GM23338 (cell line): Measurements from ENCODE around the gene FGGY. TPM values are rescaled to one million over a fixed set of nuclear protein-coding genes. Genes with fewer than 3 reads are reported as not detected.

Source experiments
- ATAC-seq: fragments of 200-7000 bp; cut with Tn5 transposase; 3 replicates; pipeline ENCODE4 v1.9.1; 2020
- DNase-seq: peaks from one replicate; pipeline ENCODE4 v3.0.0-alpha.2; 2015; ENCODE audit warnings: low spot score
- H2AFZ ChIP-seq: fragments of 200-600 bp; sonication (generic); 2 replicates; pipeline ENCODE4 v1.8.0; 2016; ENCODE audit warnings: antibody characterized with exemption, mild to moderate bottlenecking, moderate library complexity
- H3F3A ChIP-seq: fragments of 200-600 bp; sonication (generic); replicated peaks from 2 replicates; pipeline ENCODE4 v1.8.0; 2017; ENCODE audit warnings: antibody characterized with exemption, mixed run types, low read depth
- H3K27ac ChIP-seq: fragments of 200-600 bp; sonication (generic); 2 replicates; pipeline ENCODE4 v1.6.1; 2016; ENCODE audit warnings: low read depth
- H3K27me3 ChIP-seq: fragments of 200-600 bp; sonication (generic); 2 replicates; pipeline ENCODE4 v1.8.0; 2016; ENCODE audit warnings: mild to moderate bottlenecking, mixed run types, moderate library complexity; ENCODE audit not compliant: insufficient read depth
- H3K36me3 ChIP-seq: fragments of 200-600 bp; sonication (generic); 2 replicates; pipeline ENCODE4 v1.8.0; 2016; ENCODE audit warnings: mild to moderate bottlenecking; ENCODE audit not compliant: insufficient read depth
- H3K4me1 ChIP-seq: fragments of 200-600 bp; sonication (generic); 2 replicates; pipeline ENCODE4 v1.8.0; 2016; ENCODE audit warnings: mild to moderate bottlenecking, moderate library complexity; ENCODE audit not compliant: insufficient read depth
- H3K4me2 ChIP-seq: fragments of 200-600 bp; sonication (generic); 2 replicates; pipeline ENCODE4 v1.7.1; 2017; ENCODE audit warnings: mixed run types
- H3K4me3 ChIP-seq: fragments of 200-600 bp; sonication (generic); 2 replicates; pipeline ENCODE4 v1.6.1; 2016; ENCODE audit warnings: mixed run types
- H3K79me2 ChIP-seq: fragments of 200-600 bp; sonication (generic); replicated peaks from 2 replicates; pipeline ENCODE4 v1.8.0; 2017; ENCODE audit warnings: mild to moderate bottlenecking; ENCODE audit not compliant: insufficient read depth
- H3K9me2 ChIP-seq: fragments of 200-600 bp; sonication (generic); 2 replicates; pipeline ENCODE4 v1.8.0; 2017; ENCODE audit not compliant: insufficient read depth
- H4K20me1 ChIP-seq: fragments of 200-600 bp; sonication (generic); replicated peaks from 2 replicates; pipeline ENCODE4 v1.8.0; 2017; ENCODE audit warnings: mild to moderate bottlenecking; ENCODE audit not compliant: insufficient read depth
- H3K27ac Mint-ChIP-seq: 2 replicates; pipeline ENCODE4 v1.8.0; 2020; ENCODE audit warnings: inconsistent platforms, mild to moderate bottlenecking, moderate library complexity, mixed read lengths
- H3K27me3 Mint-ChIP-seq: 3 replicates; pipeline ENCODE4 v1.8.0; 2022; ENCODE audit warnings: low read depth, mild to moderate bottlenecking, moderate library complexity, mixed read lengths, inconsistent platforms; ENCODE audit not compliant: insufficient read depth, poor library complexity
- H3K36me3 Mint-ChIP-seq: 3 replicates; pipeline ENCODE4 v1.8.0; 2021; ENCODE audit warnings: low read depth, mild to moderate bottlenecking, inconsistent platforms, moderate library complexity, mixed read lengths
- H3K4me1 Mint-ChIP-seq: 3 replicates; pipeline ENCODE4 v1.8.0; 2020; ENCODE audit warnings: mild to moderate bottlenecking, inconsistent platforms, mixed read lengths
- H3K4me3 Mint-ChIP-seq: 3 replicates; pipeline ENCODE4 v1.8.0; 2021; ENCODE audit warnings: moderate library complexity, mild to moderate bottlenecking, inconsistent platforms, mixed read lengths
- H3K9me3 Mint-ChIP-seq: 3 replicates; pipeline ENCODE4 v1.8.0; 2020; ENCODE audit warnings: moderate library complexity, mild to moderate bottlenecking, inconsistent platforms, mixed read lengths
- CREB1 ChIP-seq: fragments of 250-450 bp; sonication (Bioruptor Pico); IDR thresholded peaks from 2 replicates; pipeline ENCODE4 v1.5.0; 2020; ENCODE audit warnings: low read depth, mild to moderate bottlenecking, moderate library complexity
- EZH2 ChIP-seq: fragments of 200-600 bp; sonication (generic); IDR thresholded peaks from one replicate; pipeline ENCODE4 v1.8.0; 2017; ENCODE audit warnings: antibody characterized with exemption, mild to moderate bottlenecking, low read depth; ENCODE audit not compliant: unreplicated experiment
- EZH2phosphoT487 ChIP-seq: fragments of 200-600 bp; sonication (generic); IDR thresholded peaks from one replicate; pipeline ENCODE4 v1.8.1; 2018; ENCODE audit warnings: antibody characterized with exemption; ENCODE audit not compliant: unreplicated experiment
- JUNB ChIP-seq: IDR thresholded peaks from one replicate; pipeline ENCODE4 v1.6.1; 2016; ENCODE audit warnings: antibody characterized with exemption; ENCODE audit not compliant: unreplicated experiment
- NANOG ChIP-seq: IDR thresholded peaks from 2 replicates; pipeline ENCODE4 v1.6.1; 2016; ENCODE audit warnings: antibody characterized with exemption, borderline replicate concordance
- POLR2AphosphoS5 ChIP-seq: IDR thresholded peaks from 2 replicates; pipeline ENCODE4 v1.6.1; 2016; ENCODE audit warnings: antibody characterized with exemption, low read depth
- REST ChIP-seq: IDR thresholded peaks from one replicate; pipeline ENCODE4 v1.6.1; 2018; ENCODE audit warnings: antibody characterized with exemption; ENCODE audit not compliant: unreplicated experiment
- STAT1 ChIP-seq: IDR thresholded peaks from one replicate; pipeline ENCODE4 v1.6.1; 2016; ENCODE audit warnings: antibody characterized with exemption; ENCODE audit not compliant: unreplicated experiment
- ZNF114 ChIP-seq: fragments of 250-450 bp; sonication (Bioruptor Pico); IDR thresholded peaks from 2 replicates; pipeline ENCODE4 v1.5.0; 2020; ENCODE audit warnings: mild to moderate bottlenecking, moderate library complexity
- ZNF331 ChIP-seq: fragments of 250-450 bp; sonication (Bioruptor Pico); IDR thresholded peaks from 2 replicates; pipeline ENCODE4 v1.5.0; 2020; ENCODE audit warnings: low read depth, mild to moderate bottlenecking, moderate library complexity
- polyA plus RNA-seq: library from polyadenylated mRNA; unstranded; fragments of >200 nt; fragmentation: Nextera tagmentation; extraction: Ambion mirVana; gene quantifications from 2 replicates; pipeline ENCODE4 v1.2.1, GENCODE V29; 2016
- total RNA-seq: library from RNA; depleted of rRNA; stranded (reverse); fragments of >200 nt; shearing (Covaris generic); gene quantifications from 2 replicates; pipeline ENCODE4 v1.2.3, GENCODE V29; 2014
- TF ChIP-seq, protein P1 (sequence below), 2 experiments: fragments of 200-600 bp in 1 of 2; sonication (generic) in 1 of 2; conservative IDR thresholded peaks; 2 replicates each; pipeline versions ENCODE4 v1.5.1 to v1.6.1; 2016 to 2017; ENCODE audit warnings: antibody characterized with exemption in 2 of 2, low read depth in 2 of 2, mild to moderate bottlenecking in 2 of 2, moderate library complexity in 1 of 2

FGGY gene
- total and polyA plus RNA-seq, 2 experiments from 2014 or later, result 10.9 to 21.4 TPM

GRCh38 chr1:59718064-59718988 is 421.4 kb downstream of the FGGY start:
- Histone ChIP-seq H3K27ac (no peak overlapping the region), H3K27me3 (no peaks in the 10 kb centered on the region), H3K4me1 (peaks cover 9% of the 10 kb centered on the region), H3K4me2 (no peak overlapping the region), H2AFZ (no peak overlapping the region), H4K20me1 (no peaks in the 10 kb centered on the region), H3K4me3 (no peak overlapping the region), H3F3A (no peaks in the 10 kb centered on the region), H3K36me3 (no peaks in the 10 kb centered on the region), H3K9me2 (0 out of 2 replicates have a peak, but pooled peaks cover 5% of the 10 kb centered on the region), H3K79me2 (no peaks in the 10 kb centered on the region)
- ATAC-seq (no peak), DNase-seq (peak; percentile 55)
- peaks cover 10% of the 10 kb centered on the region for H3K36me3 Mint-ChIP-seq
- TF ChIP-seq EZH2phosphoT487, result no peak
- TF ChIP-seq, protein P1, sequence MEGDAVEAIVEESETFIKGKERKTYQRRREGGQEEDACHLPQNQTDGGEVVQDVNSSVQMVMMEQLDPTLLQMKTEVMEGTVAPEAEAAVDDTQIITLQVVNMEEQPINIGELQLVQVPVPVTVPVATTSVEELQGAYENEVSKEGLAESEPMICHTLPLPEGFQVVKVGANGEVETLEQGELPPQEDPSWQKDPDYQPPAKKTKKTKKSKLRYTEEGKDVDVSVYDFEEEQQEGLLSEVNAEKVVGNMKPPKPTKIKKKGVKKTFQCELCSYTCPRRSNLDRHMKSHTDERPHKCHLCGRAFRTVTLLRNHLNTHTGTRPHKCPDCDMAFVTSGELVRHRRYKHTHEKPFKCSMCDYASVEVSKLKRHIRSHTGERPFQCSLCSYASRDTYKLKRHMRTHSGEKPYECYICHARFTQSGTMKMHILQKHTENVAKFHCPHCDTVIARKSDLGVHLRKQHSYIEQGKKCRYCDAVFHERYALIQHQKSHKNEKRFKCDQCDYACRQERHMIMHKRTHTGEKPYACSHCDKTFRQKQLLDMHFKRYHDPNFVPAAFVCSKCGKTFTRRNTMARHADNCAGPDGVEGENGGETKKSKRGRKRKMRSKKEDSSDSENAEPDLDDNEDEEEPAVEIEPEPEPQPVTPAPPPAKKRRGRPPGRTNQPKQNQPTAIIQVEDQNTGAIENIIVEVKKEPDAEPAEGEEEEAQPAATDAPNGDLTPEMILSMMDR (conservative IDR thresholded peaks at IDR 0.05; ENCODE audit: low read depth in 2 of 2), result peak; percentile 56 to 73
- TF ChIP-seq EZH2, result no peak
- peaks cover 14% of the 10 kb centered on the region for H3K9me3 Mint-ChIP-seq
- peaks cover 19% of the 10 kb centered on the region for H3K4me1 Mint-ChIP-seq
- peaks cover 3% of the 10 kb centered on the region for H3K27me3 Mint-ChIP-seq
- H3K4me3 Mint-ChIP-seq, result no peak overlapping the region
- H3K27ac Mint-ChIP-seq, result no peak overlapping the region

DNA sequence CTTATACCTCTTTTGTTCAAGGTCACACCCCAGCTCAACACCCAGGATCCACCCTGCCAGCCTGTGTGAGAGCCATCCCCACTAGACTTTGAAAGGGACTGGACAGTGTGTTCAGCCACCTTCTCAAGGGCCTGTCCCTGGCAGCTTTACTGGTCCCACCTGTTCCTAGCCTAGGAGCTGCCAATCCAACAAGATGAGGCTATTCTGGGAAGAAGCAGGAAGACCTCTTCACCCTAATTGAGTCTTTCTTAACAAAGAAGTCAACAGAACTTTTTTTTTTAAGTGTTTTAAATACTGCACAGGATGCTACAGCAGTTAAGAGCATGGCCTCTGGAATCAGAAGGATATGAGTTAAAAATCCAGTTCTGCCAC is 422.1 kb downstream of the FGGY start:
- H3K27me3 Mint-ChIP-seq, result peaks cover 3% of the 10 kb centered on the region
- Histone ChIP-seq H3K27ac (no peak overlapping the region), H3K27me3 (no peaks in the 10 kb centered on the region), H3K36me3 (no peaks in the 10 kb centered on the region), H2AFZ (no peak overlapping the region), H3K4me3 (no peak overlapping the region), H4K20me1 (no peaks in the 10 kb centered on the region), H3K79me2 (no peaks in the 10 kb centered on the region), H3F3A (no peaks in the 10 kb centered on the region), H3K9me2 (0 out of 2 replicates have a peak, but pooled peaks cover 5% of the 10 kb centered on the region), H3K4me2 (no peak overlapping the region), H3K4me1 (peaks cover 9% of the 10 kb centered on the region)
- H3K27ac Mint-ChIP-seq, result no peak overlapping the region
- ATAC-seq (no peak), DNase-seq (no peak)
- peaks cover 21% of the 10 kb centered on the region for H3K9me3 Mint-ChIP-seq
- TF ChIP-seq NANOG, result no peak
- no peak for TF ChIP-seq JUNB
- TF ChIP-seq STAT1, result no peak
- TF ChIP-seq POLR2AphosphoS5, result no peak
- TF ChIP-seq, protein P1 (conservative IDR thresholded peaks at IDR 0.05; ENCODE audit: low read depth in 2 of 2), result no peak
- no peak for TF ChIP-seq ZNF114 (CRISPR knock-in tag)
- TF ChIP-seq EZH2, result no peak
- TF ChIP-seq EZH2phosphoT487, result no peak
- TF ChIP-seq ZNF331 (CRISPR knock-in tag), result no peak
- TF ChIP-seq REST, result no peak
- TF ChIP-seq CREB1 (CRISPR knock-in tag), result no peak
- peaks cover 10% of the 10 kb centered on the region for H3K36me3 Mint-ChIP-seq
- H3K4me1 Mint-ChIP-seq, result peaks cover 19% of the 10 kb centered on the region
- no peak overlapping the region for H3K4me3 Mint-ChIP-seq
